Mesenteric fat pad (tissue), 1 donor: ENCODE results near the gene STX8. TPM values are rescaled to one million over a fixed set of nuclear protein-coding genes. Genes with fewer than 3 reads are reported as not detected.

Experiments used
- DNase-seq: peaks from one replicate; pipeline ENCODE4 v3.0.0-alpha.2; 2020; ENCODE audit warnings: low spot score
- total RNA-seq: library from RNA; stranded (reverse); fragmentation: NEBNext Ultra II Directional; extraction: Animal tissue kit (Norgen Biotek cat#: 25700); gene quantifications from one replicate; pipeline ENCODE4 v1.2.1, GENCODE V29; 2021
- donor health status: DM: yes; HTN: yes; CAD: no.

STX8 gene
- total RNA-seq, 1 donor from 2014 or later, result 77.0 TPM

DNA sequence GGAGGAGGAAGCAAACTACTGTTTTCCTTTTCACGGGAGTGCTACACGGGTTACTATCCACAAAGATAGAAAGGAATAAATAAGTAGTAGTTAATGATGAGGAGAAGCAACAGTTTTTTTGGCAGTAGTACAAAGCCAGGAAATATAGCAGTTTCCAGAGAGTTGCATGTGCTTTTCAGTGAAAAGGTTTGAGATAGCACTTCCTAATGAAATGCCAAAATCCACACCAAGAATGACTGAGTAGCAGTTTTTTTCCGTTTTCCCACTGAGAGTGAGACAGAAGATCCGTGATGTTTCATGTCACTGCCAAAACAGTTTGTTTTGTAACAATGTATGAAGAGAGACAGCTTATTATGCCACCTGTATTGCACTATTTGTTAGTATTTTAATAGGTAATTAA, 129.1 kb downstream of the STX8 start:
- no peak for DNase-seq

DNA sequence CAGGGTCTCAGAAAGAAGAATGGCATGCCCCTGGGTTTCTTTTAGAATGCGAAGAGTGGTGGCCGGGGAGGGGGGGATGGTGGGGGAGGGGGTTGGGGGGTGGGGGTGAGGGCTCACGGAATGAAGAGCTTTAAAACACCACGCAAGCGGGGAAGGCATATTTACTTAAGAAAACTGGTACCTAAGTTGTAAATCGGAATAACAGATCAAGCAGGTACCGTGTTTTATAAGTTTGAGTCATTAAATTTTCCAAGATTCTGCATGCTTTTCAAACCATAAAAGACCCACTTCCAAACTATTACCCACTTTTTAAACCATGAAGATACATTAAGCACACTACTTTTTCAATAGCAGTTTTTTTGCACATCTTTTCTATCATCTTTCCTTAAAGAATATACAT, 130.2 kb downstream of the STX8 start:
- no peak for DNase-seq

DNA sequence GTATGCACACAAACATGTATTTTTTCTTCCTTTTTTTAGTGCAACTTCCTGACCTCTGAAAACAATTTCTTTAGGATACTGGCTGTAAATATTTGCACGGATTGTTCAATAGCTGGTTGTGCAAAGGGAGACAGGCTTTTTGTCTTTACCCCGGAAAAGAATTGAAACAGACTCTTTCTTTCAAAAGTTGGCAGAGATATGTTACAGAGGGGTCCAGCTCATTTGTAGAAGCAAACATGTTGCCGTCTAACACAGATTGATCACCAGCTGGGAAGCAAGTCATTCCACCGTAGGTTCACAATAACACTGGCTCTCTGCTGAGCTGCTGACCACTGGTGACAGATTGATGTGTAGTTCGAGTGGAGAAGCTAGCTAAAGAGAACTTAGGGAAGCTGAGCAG, 130.9 kb downstream of the STX8 start:
- DNase-seq, result no peak

DNA sequence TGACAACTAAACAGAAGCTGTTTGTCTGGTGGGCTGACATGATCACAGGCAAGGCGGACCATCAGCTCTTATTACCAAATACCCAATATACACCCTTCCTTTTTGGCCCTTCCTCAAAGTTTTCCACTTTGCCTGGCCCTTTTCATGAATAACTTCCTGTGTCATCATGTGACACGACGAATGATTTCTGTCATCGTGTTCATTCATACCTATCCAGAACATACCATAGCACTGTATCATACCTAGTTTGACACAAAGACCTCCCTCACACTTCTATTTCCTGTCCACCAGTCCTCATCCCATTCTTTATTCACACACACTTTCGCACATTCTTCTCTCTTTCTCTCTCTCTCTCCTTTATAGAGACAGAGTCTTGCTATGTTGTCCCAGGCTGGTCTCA, 131.8 kb downstream of the STX8 start:
- no peak for DNase-seq

DNA sequence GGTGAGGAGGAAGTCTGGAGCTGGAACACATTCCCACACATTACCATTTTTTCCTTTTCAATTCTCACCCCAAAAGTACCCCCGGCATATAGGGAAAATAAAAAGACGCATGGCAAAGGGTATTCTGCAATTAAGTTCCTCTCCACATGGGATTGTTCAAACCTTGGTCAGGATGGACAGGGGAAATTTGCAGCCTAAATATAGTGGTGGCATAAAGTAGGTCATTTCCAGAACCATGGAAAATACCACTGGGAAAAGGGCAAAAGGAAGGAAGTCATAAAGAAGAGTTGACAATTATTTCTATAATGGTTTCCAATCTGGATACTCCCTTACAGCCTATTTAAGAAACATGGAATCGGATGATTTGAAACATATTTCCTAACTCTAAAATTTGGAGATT, 135.8 kb downstream of the STX8 start:
- no peak for DNase-seq

DNA sequence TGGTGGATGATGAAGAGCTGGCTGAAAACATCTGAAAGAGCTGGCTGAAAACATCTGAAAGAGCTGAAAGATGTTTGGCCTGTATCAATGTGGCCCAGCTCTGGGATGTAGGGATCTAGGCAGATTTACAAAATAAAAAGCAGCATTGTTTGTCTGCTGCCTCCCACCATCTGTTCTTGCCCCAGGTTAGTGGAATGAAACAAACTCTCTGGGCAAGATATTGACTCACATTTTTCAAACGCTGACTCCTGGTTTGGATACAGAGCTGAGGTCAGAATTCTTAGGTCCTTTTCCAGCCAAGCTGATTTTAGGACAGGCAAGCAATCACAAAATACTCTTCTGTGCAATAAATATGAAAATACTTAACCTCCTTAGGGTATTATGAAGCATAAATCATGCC, 139.0 kb downstream of the STX8 start:
- DNase-seq, result no peak

DNA sequence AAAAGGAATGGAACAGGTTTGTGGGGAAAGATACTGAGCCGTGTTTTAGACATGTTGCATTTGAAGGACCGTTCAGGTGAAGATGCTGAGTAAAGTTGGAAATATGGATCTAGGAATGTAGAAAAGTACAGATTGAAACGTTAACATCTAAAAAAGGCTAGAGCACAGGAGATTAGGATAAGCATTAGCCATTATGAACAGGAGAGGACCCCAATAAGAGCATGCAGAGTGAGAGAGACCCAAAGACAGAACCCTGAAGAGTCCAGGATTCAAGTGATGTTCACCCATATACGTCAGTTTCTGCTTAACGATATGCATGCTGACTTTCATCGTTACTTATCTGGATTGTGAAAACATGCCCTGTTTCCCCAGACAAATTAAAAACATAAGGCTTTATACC, 140.5 kb downstream of the STX8 start:
- DNase-seq, result no peak

DNA sequence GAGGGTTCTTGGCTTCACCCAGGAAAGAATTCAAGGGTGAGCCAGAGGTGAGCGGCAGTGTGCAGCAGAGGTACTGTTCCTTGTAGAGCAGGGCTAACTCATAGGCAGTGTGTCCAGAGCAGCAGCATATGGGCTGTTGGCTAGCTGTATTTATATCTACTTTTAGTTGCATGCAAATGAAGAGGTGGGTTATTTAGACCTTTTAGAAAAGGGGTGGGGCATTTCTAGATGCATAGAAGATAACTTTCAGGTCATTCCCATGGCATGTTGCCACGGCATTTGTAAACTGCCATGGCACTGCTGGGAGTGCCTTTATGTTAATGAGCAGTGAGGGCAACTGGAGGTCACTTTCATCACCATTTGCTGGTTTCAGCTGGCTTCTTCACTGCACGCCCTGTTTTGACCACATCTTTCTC, 141.0 kb downstream of the STX8 start:
- no peak for DNase-seq

DNA sequence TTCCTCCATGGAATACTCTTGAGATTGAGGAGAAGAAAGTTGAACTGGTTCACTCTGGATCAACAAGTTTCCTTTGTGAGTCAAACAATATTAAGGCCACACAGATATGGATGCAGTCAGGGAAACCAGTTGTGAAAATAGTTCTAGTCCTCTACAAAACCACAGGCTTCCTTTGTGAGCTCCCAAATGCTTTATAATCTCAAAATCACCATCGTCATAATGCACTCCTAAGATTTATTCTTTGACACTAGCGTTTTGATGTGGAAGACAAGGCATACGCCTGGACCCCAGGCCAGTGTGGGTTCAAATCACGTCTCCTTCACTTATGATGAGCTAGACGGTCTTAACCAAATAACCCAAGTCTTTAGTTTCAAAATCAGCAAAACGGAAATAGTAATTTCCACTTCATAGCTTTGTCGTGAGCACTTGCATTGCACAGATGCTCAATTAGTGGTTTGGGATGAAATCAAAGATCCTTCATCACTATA, 142.6 kb downstream of the STX8 start:
- no peak for DNase-seq

DNA sequence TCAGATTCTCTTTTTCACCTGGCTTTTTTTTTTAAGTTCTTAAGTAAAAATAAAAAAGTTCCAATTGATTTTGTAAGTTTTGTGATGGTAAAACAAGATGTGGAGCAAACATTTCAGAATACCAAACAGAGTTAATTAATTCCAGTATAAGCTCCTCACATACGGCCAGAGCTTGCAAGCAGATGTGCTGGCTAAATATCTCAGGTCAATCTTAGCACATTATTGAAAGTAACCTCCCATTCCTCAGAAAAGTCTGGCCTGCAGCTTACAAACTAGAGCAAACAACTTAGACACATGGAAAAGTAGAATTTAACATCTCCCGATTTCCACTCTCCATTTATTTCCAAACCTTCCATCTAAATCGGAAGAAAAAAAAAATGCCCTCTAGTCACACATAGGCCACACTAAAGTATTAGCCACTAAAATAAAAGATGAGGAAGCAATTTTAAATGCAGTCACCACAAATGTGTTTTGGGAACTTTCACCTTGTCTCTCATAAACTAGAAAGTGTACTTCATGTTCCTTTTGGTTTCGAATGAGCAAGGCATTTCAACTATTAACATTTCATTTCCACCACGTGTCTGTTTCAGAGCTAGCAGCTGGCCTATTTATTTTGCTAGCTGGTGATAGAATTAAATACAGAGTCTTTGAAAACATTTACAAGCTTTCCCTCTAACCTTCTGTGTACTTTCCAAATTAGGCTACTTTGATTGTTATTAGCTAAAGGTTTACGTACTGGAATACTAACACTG, 143.3 kb downstream of the STX8 start:
- no peak for DNase-seq

DNA sequence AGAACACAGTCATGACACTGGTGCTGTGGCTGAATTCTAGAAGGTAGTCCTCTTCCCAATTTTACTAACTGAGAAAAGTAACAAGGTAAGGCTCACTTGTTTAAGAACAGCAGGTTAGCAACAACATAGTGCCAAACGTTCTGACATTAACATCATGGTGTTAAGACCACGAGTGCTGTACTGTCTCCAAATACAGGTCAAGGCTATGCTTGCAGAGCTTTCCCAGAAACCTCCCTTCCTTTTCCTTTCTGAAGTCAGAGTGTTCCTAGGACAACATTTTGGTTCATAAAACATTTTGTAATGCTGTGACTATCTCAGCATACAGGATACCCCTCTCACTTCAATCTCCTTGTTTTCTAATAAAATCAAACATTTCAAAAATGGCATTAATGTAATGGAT, 144.0 kb downstream of the STX8 start:
- no peak for DNase-seq

DNA sequence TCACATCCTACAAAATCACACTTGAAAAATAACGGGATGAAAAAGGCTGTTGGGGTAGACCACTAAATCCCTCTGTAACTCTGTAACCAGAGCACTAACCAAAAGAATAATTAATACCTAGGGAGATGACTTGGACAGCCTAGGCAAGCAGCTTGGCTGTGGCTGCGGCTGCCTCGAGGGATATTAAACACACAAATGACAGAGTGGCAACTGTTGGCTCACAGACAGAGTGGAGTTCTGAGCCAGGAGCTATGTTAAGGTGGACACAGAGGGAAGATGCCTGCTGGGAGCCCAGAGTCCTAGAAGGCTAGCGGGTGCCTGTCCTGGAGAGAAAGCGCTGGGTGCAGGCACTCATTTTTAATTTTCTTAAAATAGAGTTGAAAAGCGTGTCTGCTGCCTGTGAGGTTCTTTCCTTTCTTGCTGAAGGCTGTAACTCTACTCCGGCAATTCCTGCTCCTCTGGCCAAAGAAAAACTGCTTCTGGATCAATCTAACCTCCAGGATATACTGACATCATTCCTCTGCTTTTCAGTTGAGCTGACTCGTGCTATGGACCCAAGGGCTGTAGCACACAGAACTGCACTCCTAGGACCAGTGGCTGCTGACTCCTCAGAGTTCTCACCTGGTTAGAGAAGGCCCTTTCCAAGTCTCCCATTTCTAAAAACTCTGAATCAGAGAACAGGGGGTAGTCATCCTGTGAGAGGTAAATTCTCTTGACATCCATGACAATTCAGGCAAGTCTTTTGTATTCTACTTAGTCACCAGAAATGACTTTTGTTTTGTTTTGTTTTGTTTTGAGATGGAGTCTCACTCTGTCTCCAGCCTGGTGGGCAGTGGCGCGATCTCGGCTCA, 147.9 kb downstream of the STX8 start:
- no peak for DNase-seq

DNA sequence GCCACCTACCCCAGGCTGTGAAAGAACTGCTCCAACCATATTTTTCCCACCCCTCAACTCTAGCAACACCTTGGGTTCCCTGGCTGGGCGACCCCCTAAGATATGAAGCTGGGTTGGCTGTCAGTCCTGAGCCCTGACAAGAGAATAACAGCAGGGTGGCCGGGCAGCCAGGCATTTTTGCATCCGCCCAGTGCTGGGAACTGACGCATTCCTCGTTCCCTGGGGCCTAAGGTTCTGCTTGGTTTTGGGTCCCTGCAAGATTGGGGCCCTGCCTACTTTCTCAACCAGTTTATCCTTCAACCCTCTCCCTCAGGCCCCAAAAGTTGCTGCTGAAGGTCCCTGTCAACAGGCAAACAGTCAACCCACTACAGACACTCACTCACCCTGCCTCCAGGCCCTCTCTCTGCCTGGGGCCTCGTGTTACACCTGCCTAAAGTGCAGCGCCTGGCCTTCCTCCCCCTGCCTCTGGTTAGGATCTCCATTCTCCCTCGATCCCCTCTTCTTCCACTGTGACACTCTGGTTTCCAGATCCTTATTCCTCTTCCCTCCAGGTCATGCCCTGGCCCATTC, 151.5 kb downstream of the STX8 start:
- no peak for DNase-seq

DNA sequence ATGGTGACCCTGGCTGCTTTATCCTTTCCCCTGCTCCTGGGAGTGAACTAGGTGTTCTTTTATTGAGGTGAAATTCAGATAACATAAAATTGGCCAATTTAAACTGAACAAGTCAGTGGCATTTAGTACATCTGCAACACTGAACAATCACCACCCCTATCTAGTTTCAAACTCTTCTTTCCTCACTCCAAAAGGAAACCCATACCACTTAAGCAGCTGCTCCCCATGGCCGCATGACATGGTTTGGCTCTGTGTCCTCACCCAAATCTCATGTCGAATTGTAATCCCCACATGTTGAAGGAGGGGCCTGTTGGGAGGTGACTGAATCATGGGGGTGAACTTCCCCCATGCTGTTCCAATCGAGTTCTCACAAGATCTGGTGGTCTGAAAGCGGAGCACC, 154.1 kb downstream of the STX8 start:
- no peak for DNase-seq

DNA sequence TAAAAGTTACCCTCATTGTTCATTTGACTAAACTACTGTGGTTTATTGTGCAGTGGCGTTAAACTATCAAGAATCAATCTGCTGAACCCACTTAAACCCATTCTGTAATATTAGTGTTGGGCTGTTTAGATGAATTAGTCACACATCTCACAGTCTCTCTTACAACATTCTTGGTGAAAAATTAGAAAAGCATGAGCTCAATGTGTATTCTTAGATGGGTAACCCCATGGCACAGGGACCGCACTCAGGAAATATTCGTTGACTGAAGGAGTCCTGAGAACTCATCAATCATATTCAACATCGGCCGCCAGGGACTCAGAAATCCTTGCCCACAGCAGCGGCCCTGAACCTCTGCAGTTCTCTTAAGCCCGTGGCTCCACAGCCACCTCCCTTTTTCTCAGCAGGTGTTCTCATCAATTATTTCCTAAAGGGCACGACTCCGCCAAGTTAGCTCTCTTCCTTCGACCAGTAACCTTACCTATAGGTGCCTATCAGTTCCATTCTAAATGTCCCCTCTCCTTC, 155.6 kb downstream of the STX8 start:
- no peak for DNase-seq

DNA sequence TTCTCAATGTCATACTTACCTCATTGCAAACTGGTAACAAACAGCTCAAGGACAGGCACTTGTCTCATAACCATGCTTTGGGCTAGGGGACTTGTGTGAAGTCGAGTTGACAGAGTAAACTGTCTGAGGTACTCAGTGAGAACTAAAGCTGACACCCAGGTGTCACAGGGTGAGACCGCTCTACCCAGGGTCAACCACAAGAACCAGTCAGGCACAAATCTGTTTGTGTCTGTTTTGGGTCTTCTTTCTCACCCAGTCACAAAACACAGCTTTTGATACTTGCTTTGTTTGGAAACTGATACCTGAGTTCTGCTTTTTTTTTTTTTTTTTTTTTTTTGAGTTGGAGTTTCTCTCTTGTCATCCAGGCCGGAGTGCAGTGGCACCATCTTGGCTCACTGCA, 161.1 kb downstream of the STX8 start:
- no peak for DNase-seq

DNA sequence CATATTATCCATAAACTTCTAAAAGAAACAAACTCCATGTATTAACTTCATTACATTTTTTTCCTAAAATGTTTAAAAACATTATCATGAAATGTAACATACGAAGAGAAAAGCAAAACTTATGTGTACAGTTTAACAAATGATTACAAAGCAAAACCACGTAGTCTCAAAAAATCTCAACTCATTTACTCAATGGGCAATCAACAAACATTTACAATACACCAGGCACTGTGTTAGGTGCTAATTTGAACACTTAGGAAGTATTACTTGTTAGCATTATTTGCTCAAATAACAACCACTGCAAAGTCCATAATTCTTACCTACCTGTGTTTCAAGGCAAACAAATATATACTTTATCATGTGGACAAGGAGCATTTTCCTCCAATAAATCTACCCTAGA, 164.9 kb downstream of the STX8 start:
- DNase-seq, result no peak

DNA sequence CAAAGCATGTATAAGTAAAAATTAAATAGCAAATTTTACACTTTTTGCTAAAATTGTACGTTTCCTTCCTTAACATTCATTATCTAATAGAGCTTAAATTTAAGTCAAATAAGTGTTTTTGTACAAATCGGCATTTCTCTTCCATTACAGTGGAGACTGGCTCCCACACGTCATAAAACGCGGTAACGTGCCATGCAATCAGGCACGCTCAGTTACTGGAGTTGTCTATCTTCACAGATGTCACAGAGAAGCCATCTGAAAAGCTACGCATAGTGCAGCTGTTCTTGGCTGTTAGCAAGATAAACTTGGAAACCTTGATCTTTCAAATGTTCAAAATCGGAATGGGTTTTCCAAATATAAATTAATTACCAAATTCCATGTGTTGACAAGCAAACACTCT, 165.3 kb downstream of the STX8 start:
- no peak for DNase-seq

DNA sequence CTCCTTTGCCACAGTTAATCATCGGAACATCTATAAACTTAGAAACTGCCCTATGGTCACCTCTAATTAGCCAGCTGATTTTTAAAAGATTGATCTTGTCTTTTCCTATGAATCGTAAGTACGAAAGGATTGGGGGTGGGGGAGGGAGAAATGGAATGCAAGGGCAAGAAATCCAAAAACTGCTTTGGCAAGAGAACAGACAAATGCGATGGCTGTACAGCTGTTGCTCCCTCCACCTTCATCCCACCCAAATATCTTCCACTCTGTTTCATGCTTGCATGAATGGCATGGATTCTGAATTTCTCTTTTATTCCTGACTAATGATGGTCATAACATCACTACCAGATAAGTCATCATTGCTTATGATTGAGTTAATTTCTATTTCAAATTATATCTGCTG, 165.7 kb downstream of the STX8 start:
- no peak for DNase-seq

DNA sequence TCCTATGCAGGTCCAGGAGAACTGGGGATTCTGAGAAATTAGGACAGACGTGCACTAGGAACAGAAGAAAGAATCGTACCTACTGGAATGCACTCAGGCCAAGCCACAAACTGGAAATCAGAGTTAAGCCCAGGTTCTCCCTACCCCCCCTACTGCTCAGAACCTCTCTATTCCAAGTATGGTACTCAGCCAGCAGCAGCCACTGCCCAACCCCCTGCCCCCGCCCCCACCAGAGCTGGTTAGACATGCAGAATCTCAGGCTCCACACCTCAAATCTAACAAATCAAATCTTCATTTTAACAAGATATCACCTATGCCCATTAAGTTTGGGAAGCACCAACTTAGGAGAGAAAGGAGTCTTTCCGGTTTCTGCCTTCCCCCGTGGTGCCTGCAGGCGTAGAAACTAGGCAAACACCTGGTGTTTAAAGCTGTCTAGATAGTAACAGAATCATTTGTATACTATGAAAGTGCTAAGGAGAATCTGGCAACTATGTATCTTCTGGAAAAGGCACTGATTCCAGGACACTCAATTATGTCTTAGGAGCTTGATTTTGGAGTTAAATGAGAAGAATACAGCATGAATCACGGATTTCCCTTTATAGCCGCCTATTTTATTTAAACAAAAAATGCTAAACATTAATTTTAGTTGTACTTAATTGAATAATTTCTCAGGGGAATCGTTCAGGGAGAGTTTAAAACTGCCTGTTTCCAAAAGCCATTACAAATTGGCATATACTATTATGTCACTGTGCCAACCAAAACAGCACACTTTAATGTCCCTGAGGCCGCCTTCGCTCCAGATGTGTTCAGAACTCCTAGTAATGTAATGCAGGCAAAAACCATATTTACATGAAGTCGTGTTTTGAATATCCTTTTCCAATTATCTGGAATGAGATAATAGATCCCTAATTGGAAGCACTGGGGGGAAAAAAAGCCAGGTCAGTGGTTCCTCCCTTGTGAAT, 166.5 kb downstream of the STX8 start:
- no peak for DNase-seq

DNA sequence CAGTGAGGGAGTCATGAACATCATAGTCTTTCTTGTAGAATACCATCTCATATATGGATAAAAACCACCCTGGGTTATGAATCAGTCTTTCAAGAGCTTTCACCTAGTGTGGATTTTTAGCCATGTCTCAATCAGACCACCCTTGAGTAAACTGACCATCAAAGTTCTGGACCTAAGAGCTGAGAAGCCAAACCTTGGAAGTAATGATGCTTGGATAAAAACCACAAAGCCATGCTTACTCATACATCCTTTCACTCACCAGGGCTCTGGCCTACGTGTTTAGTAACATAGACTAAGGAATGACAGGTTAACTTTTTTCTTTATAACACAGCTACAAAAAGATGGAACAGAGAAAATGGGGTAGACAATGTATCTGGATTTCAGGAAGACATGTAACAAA, 167.2 kb downstream of the STX8 start:
- DNase-seq, result no peak
